ENCODE measurements around the gene PLVAP. TPM values are rescaled to one million over a fixed set of nuclear protein-coding genes. Genes with fewer than 3 reads are reported as not detected.

PLVAP gene
- total and polyA plus RNA-seq, 9 of the 15 experiments (the other 6 are each of a cell fraction or from before 2014, with no cell fraction given), result 0.09 to 0.84 (median 0.51) TPM; not detected in 4

DNA sequence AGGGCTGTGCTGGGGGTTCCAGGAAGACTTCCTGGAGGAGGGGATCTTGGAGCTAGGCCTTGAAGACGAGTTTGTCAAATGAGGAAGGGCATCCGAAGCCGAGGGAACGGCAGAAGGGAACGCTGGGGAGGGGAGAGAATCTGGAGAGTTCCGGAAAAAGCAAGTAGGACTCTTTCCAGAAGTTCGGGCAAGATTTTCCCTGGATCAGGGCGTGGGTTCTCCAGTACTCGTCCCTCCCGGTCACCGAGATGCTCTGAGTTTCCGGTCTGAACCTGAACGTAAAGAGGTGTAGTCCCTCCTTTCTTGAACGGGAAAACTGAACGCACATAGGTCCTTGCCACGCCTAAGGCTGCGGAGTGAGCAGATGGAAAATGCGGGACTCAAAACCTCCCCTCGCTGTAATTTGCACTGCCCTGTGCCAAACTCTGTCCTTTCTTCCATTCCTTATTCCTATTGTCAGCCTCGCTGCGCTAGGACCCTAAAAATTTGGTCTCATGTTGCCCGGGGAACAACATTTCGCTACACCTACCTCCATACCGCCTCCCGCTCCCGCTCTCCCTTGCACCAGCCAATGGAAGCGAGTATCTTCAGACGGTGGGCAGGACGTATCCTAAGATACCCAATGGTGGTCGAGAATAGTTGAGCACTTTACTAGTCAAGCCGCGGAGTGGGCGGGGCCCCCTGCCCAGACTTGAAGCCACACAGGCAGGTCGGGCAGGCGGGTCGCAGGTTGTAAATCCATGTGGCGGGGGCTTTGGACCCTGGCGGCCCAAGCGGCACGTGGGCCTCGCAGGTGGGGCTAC, 40.1 kb downstream of the PLVAP start, which contains the start of gene GTPBP3 (continued):
- TF ChIP-seq, protein P1, sequence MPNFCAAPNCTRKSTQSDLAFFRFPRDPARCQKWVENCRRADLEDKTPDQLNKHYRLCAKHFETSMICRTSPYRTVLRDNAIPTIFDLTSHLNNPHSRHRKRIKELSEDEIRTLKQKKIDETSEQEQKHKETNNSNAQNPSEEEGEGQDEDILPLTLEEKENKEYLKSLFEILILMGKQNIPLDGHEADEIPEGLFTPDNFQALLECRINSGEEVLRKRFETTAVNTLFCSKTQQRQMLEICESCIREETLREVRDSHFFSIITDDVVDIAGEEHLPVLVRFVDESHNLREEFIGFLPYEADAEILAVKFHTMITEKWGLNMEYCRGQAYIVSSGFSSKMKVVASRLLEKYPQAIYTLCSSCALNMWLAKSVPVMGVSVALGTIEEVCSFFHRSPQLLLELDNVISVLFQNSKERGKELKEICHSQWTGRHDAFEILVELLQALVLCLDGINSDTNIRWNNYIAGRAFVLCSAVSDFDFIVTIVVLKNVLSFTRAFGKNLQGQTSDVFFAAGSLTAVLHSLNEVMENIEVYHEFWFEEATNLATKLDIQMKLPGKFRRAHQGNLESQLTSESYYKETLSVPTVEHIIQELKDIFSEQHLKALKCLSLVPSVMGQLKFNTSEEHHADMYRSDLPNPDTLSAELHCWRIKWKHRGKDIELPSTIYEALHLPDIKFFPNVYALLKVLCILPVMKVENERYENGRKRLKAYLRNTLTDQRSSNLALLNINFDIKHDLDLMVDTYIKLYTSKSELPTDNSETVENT (CRISPR knock-in tag; IDR thresholded peaks at IDR 0.05), result 0 out of 2 replicates have a peak, but pooled peaks have one; percentile 30
- peak; percentile 86 for TF ChIP-seq HLTF (IDR thresholded peaks at IDR 0.05)
- TF ChIP-seq PBX2 (CRISPR knock-in tag; IDR thresholded peaks at IDR 0.05; ENCODE audit: low read depth), result no peak
- TF ChIP-seq PBX2 (tag; conservative IDR thresholded peaks at IDR 0.05; ENCODE audit: low read depth), result peak; percentile 45; the same call in 1 of the 2 replicates
- TF ChIP-seq ZNF830 (CRISPR knock-in tag; IDR thresholded peaks at IDR 0.05), result peak; percentile 70; the same call in 1 of the 2 replicates
- TF ChIP-seq ZNF408 (CRISPR knock-in tag; IDR thresholded peaks at IDR 0.05; ENCODE audit: low read depth), result no peak
- TF ChIP-seq ZNF512 (tag; IDR thresholded peaks at IDR 0.05), result peak; percentile 65
- TF ChIP-seq, protein P2, sequence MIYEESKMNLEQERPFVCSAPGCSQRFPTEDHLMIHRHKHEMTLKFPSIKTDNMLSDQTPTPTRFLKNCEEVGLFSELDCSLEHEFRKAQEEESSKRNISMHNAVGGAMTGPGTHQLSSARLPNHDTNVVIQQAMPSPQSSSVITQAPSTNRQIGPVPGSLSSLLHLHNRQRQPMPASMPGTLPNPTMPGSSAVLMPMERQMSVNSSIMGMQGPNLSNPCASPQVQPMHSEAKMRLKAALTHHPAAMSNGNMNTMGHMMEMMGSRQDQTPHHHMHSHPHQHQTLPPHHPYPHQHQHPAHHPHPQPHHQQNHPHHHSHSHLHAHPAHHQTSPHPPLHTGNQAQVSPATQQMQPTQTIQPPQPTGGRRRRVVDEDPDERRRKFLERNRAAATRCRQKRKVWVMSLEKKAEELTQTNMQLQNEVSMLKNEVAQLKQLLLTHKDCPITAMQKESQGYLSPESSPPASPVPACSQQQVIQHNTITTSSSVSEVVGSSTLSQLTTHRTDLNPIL (CRISPR knock-in tag; IDR thresholded peaks at IDR 0.05), result no peak
- TF ChIP-seq ZNF3 (CRISPR knock-in tag; IDR thresholded peaks at IDR 0.05), result no peak
- peak; percentile 86 for TF ChIP-seq ELF1 (tag; IDR thresholded peaks at IDR 0.05)
- TF ChIP-seq ADNP (tag; IDR thresholded peaks at IDR 0.05), result peak; percentile 95; the same call in 1 of the 2 replicates
- no peak for TF ChIP-seq PURB (CRISPR knock-in tag; IDR thresholded peaks at IDR 0.05; ENCODE audit: low read depth)
- TF ChIP-seq SMAD1 (IDR thresholded peaks at IDR 0.05; ENCODE audit: low read depth, low read length, partially characterized antibody), result peak; percentile 62
- no peak for TF ChIP-seq MEF2A (IDR thresholded peaks at IDR 0.05; ENCODE audit: control insufficient read depth, low read depth, low read length)
- TF ChIP-seq SRSF9 (IDR thresholded peaks at IDR 0.05; ENCODE audit: borderline replicate concordance, low read depth, low read length), result no peak
- TF ChIP-seq SMAD2 (IDR thresholded peaks at IDR 0.05; ENCODE audit: low read depth, low read length), result no peak
- TF ChIP-seq ZKSCAN3 (CRISPR knock-in tag; IDR thresholded peaks at IDR 0.05), result no peak
- no peak for TF ChIP-seq ZNF780A (CRISPR knock-in tag; IDR thresholded peaks at IDR 0.05)
- TF ChIP-seq U2AF2 (optimal IDR thresholded peaks at IDR 0.05; ENCODE audit: low read depth, low read length), result no peak

All from K562 (cell line).